ENCODE data around the gene CELF4.

Gene CELF4

DNA sequence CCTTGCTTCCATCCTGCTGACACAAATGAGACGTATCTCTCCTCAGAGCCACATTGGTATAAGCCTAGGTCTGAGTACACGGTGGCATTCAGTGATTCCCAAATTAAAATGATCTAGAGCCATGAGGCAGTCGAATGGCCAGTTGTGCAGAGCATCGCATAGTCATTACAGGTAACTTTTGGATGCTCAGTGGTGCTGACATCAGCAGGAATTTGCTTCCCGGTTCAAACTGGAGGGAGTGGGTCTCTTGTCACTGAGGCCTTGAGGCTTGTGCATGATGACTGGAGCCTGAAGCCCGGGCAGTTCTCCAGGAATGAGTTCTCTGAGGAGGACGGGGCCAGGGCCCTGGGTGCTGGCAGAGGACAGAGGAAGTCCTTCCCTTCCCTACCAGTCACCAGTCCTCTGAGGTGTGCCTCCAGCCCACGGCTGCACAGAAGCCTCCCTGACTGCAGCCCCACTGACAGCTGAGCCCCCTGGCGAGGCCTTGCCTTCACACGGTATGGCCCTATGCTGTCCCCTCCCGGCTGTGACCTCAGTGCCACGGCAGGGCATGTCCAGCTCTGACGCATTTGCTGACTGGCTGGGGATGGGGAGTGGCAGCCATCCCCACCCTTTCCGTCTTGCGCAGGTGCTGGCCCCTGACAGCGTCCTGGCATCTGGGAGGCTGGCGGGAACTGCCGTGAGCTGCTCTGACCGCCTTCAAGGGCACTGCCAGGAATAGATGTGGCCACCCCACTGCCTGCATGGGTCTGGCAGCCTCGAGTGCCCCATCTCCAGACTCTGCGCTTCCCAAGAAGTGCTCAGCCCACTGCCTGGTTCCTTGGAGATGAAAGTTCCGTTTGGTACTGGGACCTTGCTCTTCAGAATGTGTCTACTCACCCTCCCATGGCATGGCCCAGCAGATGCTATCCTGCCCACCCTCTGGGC, 117.4 kb downstream of the CELF4 start:
- no peaks in the 10 kb centered on the region for H3K9me3 ChIP-seq
- H3K36me3 ChIP-seq = no peaks in the 10 kb centered on the region
- H3K4me1 ChIP-seq = peaks cover 33% of the 10 kb centered on the region
- no peak overlapping the region for H3K4me3 ChIP-seq (ENCODE audit: low read depth, low read length)
- DNase-seq = no peak
- TF ChIP-seq, protein P1, sequence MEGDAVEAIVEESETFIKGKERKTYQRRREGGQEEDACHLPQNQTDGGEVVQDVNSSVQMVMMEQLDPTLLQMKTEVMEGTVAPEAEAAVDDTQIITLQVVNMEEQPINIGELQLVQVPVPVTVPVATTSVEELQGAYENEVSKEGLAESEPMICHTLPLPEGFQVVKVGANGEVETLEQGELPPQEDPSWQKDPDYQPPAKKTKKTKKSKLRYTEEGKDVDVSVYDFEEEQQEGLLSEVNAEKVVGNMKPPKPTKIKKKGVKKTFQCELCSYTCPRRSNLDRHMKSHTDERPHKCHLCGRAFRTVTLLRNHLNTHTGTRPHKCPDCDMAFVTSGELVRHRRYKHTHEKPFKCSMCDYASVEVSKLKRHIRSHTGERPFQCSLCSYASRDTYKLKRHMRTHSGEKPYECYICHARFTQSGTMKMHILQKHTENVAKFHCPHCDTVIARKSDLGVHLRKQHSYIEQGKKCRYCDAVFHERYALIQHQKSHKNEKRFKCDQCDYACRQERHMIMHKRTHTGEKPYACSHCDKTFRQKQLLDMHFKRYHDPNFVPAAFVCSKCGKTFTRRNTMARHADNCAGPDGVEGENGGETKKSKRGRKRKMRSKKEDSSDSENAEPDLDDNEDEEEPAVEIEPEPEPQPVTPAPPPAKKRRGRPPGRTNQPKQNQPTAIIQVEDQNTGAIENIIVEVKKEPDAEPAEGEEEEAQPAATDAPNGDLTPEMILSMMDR (IDR thresholded peaks at IDR 0.05; ENCODE audit: low read depth, low read length) = no peak
- H3K27me3 ChIP-seq = no peaks in the 10 kb centered on the region

DNA sequence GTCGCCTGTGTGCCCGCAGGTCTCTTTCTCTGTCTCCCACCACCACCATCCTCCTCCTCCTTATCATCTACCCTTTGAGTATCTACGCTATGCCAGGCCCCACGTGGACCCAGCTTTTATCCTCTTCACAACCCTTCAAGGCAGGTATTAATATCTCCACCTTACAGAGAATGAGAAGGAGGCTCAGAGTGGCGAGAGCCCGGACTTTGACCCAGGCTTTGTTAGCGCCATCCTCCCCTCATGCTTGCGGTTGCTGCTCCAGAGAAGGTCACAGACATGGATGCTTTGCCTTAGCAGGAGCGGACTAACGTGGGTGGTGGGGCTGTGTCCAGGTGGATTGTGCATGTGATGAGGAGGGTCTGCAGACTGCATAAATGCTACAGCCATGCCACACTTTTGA, 119.8 kb downstream of the CELF4 start:
- peaks cover 19% of the 10 kb centered on the region for H3K4me1 ChIP-seq
- no peaks in the 10 kb centered on the region for H3K36me3 ChIP-seq
- H3K9me3 ChIP-seq = no peaks in the 10 kb centered on the region
- no peak overlapping the region for H3K4me3 ChIP-seq (ENCODE audit: low read depth, low read length)
- TF ChIP-seq, protein P1 (IDR thresholded peaks at IDR 0.05; ENCODE audit: low read depth, low read length) = no peak
- no peaks in the 10 kb centered on the region for H3K27me3 ChIP-seq
- no peak for DNase-seq

DNA sequence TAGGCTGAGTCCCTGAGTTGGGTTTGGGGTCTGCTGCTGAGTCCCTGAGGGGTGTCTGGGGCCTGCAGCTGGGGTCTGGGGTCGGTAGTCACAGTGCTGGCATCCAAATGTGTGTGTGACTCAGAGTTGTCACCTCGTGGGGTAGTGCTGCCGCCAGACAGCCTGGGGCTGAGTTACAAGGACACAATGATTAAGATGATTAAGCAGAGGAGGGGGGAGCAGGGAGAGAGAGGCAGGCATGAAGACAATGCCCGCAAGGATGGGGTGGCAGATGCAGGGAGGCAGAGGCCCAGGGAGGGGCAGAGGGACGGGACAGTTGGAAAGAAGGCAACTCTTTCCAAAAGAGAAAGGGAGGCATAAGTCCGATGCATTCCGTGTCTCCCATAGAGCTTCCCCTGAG, 120.2 kb downstream of the CELF4 start:
- TF ChIP-seq, protein P1 (IDR thresholded peaks at IDR 0.05; ENCODE audit: low read depth, low read length) = no peak
- Histone ChIP-seq H3K27me3 (no peaks in the 10 kb centered on the region), H3K36me3 (no peaks in the 10 kb centered on the region), H3K9me3 (no peaks in the 10 kb centered on the region), H3K4me3 (ENCODE audit: low read depth, low read length) (no peak overlapping the region), H3K4me1 (peaks cover 20% of the 10 kb centered on the region)
- peak; percentile 22 for DNase-seq

DNA sequence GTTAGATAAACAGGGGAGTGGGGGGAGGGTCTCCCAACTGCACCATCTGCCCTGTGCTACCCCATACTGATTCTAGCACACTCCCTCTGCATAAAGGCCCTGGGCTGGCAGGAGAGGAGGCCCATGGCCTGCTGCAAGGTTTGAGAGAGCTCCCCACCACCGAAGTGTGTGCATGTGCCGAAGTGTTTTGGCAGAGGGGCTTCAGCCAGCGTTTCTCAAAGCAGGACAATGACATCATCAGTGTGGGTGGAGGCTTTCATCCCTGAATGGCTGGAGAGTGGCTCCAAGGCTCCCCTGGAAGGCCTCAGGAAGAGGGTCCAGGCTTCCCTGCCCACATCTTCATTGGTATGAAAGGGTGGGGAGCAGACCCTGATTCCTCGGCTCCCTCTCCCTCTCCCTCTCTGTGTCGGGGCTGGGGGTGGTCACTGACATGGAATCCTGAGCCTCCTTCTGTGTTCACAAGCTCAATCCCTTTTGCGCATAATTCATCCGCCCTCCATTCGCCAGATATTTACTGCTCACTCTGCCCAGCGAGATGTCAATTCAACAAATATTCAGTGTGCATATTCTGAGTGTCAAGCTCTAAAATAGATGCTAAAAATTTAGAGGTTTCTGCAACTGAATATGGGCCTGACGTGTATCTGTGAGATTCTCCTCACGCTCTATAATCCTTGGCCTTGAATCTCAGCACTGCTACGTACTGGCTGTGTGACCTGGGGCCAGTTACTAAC, 122.1 kb downstream of the CELF4 start:
- no peak overlapping the region for H3K4me3 ChIP-seq (ENCODE audit: low read depth, low read length)
- no peak for DNase-seq
- H3K4me1 ChIP-seq = peaks cover 20% of the 10 kb centered on the region
- H3K36me3 ChIP-seq = no peaks in the 10 kb centered on the region
- no peaks in the 10 kb centered on the region for H3K27me3 ChIP-seq
- H3K9me3 ChIP-seq = no peaks in the 10 kb centered on the region
- TF ChIP-seq, protein P1 (IDR thresholded peaks at IDR 0.05; ENCODE audit: low read depth, low read length) = no peak

DNA sequence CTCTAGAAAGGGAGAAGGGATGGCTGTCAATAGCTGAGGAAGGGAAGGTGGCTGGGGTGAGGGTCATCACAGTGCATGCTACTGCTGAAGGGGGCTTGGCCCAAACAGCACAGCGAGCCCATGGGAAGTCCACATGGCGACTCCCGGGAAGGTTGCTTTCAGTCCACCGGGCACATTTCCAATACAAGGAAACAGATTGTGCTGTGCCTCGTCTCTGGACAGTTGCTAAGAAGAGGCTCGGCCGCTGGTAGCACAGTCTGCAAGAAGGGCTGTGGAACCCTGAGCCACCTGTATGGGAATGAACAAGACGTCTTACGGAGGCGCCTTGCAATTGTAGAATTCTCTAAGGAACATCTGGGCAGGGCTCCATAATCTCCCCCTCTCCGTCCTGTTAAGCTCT, 123.1 kb downstream of the CELF4 start:
- TF ChIP-seq, protein P1 (IDR thresholded peaks at IDR 0.05; ENCODE audit: low read depth, low read length) = no peak
- no peak overlapping the region for H3K4me3 ChIP-seq (ENCODE audit: low read depth, low read length)
- no peaks in the 10 kb centered on the region for H3K27me3 ChIP-seq
- DNase-seq = no peak
- no peaks in the 10 kb centered on the region for H3K9me3 ChIP-seq
- H3K36me3 ChIP-seq = no peaks in the 10 kb centered on the region
- H3K4me1 ChIP-seq = peaks cover 20% of the 10 kb centered on the region

DNA sequence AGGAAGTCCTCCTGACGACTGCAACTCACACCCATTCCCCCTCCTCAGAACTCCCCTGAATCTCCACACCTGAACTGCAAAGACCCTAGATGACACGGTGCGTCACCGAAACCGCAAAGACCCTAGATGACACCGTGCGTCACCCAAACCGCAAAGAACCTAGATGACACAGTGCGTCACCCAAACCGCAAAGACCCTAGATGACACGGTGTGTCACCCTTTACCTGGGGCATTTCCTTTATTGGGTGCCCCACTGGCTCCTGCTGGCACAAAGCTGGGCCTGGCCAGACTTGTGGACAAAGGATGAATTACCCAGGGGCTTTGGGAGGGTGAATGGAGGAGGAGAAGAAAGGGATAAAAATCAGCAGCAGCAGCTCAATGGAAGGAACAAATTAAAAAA, 123.8 kb downstream of the CELF4 start:
- peaks cover 20% of the 10 kb centered on the region for H3K4me1 ChIP-seq
- no peaks in the 10 kb centered on the region for H3K27me3 ChIP-seq
- no peaks in the 10 kb centered on the region for H3K36me3 ChIP-seq
- no peaks in the 10 kb centered on the region for H3K9me3 ChIP-seq
- H3K4me3 ChIP-seq (ENCODE audit: low read depth, low read length) = no peak overlapping the region
- DNase-seq = no peak
- TF ChIP-seq, protein P1 (IDR thresholded peaks at IDR 0.05; ENCODE audit: low read depth, low read length) = no peak
